K562 (cell line): Measurements from ENCODE around the gene PRMT7.

Source experiments
- TF ChIP-seq, protein P1 (sequence below), 2 experiments: fragments of 450-650 bp; IDR thresholded peaks; 2 replicates each; pipeline ENCODE4 v1.6.1; 2016
- TF ChIP-seq, protein P2 (sequence below), 3 experiments: IDR thresholded peaks in 2 of 3; conservative IDR thresholded peaks in 1 of 3; 2 replicates each; pipeline ENCODE4 v1.5.1; 2011 to 2012; ENCODE audit warnings: low read length in 3 of 3, mild to moderate bottlenecking in 3 of 3, control low read depth in 2 of 3, improper control_type of control experiment in 1 of 3, inconsistent platforms in 1 of 3, low read depth in 1 of 3, mixed read lengths in 1 of 3, moderate library complexity in 1 of 3; ENCODE audit not compliant: insufficient read depth in 2 of 3

DNA sequence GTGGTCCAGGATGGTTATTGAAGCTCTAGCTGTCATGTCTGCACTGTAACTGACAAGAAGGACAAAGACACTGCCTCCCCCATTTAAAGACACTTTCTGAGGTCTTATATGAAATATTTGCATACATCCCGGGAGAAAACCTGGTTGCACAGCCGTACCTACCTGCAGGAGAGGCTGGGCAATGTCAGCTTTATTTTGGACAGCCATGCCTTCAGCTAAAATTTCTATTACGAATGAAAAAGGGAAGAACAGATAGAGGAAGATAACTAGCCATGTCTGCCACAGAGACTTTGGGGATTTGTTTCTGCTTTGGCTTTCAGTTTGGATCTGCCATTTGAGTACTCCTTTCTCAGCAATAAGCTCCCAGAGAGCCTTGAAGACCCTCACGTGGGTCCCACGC lies 27.5 kb upstream of the PRMT7 start:
- TF ChIP-seq, protein P1, sequence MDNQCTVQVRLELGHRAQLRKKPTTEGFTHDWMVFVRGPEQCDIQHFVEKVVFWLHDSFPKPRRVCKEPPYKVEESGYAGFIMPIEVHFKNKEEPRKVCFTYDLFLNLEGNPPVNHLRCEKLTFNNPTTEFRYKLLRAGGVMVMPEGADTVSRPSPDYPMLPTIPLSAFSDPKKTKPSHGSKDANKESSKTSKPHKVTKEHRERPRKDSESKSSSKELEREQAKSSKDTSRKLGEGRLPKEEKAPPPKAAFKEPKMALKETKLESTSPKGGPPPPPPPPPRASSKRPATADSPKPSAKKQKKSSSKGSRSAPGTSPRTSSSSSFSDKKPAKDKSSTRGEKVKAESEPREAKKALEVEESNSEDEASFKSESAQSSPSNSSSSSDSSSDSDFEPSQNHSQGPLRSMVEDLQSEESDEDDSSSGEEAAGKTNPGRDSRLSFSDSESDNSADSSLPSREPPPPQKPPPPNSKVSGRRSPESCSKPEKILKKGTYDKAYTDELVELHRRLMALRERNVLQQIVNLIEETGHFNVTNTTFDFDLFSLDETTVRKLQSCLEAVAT (IDR thresholded peaks at IDR 0.05): no peak
- TF ChIP-seq, protein P2, sequence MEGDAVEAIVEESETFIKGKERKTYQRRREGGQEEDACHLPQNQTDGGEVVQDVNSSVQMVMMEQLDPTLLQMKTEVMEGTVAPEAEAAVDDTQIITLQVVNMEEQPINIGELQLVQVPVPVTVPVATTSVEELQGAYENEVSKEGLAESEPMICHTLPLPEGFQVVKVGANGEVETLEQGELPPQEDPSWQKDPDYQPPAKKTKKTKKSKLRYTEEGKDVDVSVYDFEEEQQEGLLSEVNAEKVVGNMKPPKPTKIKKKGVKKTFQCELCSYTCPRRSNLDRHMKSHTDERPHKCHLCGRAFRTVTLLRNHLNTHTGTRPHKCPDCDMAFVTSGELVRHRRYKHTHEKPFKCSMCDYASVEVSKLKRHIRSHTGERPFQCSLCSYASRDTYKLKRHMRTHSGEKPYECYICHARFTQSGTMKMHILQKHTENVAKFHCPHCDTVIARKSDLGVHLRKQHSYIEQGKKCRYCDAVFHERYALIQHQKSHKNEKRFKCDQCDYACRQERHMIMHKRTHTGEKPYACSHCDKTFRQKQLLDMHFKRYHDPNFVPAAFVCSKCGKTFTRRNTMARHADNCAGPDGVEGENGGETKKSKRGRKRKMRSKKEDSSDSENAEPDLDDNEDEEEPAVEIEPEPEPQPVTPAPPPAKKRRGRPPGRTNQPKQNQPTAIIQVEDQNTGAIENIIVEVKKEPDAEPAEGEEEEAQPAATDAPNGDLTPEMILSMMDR (IDR thresholded peaks at IDR 0.05 in 2 of 3, conservative IDR thresholded peaks at IDR 0.05 in 1 of 3; ENCODE audit: insufficient read depth in 2 of 3, low read depth in 1 of 3, low read length in 3 of 3): no peak
